Stimulated activated CD8-positive, alpha-beta memory T cell treated with anti-CD3 and anti-CD28 coated beads, Interleukin-2, amount 100 ng/mL, for 48 hours (primary cell): Measurements from ENCODE around the gene RPS23.

Experiments
- DNase-seq, 2 donors: peaks; one replicate each; pipeline ENCODE4 v3.0.0-alpha.2; 2020; ENCODE audit warnings: low read depth in 2 of 2

Gene RPS23

DNA sequence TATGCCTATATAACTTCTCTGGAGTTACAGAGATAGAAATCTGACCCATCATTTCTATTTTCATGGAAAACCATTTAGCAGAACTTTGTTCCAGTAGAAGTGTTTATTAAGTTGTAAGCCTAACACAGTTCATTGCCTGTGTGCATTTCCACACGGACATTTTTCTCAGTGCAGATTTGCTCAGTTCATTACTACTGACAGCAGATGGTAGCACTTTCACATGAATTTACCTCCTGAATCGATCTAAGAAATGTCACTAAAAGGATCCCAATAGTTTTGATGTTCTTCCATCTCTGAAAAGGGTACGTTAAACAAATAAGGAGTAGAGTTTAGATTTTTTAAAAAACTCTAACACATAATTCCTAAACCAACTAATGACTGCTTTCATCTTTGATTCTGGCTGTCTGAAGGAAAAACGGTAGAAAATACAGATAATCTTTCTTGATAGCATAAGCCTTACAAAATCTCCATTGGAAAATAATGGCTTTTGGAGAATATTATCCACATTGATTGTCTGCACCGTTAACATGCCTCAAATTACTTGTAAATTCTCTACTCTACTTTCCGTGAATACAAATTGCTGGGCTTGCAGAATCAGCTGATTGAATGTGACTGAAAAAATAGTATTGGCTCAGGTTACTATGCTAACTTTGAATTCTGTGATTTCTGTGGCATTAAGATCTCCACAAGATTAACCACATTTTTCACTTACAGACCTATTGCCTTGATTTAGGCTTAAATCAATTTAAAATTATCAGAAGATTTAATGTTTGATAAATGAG is 33.1 kb downstream of the RPS23 start:
- no peak for DNase-seq

DNA sequence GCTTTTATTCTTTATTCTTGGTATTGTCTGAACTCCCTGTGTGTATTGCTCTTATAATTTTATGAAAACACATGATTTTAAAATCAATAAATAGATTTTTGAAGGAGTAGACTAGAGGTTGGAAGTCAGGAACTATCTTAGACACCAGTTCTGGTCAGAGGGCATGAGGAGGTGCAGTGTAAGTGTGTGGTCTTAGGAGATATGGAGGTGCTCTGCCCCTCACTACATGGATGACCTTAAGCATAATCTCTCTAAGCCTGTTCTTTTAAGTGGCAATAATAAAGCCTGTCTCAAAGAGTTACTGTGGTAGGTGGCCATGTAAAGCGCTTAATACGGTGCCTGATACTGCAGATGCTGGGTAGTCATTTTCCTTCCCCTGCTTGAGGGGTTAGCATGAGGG is 34.0 kb downstream of the RPS23 start:
- no peak for DNase-seq

DNA sequence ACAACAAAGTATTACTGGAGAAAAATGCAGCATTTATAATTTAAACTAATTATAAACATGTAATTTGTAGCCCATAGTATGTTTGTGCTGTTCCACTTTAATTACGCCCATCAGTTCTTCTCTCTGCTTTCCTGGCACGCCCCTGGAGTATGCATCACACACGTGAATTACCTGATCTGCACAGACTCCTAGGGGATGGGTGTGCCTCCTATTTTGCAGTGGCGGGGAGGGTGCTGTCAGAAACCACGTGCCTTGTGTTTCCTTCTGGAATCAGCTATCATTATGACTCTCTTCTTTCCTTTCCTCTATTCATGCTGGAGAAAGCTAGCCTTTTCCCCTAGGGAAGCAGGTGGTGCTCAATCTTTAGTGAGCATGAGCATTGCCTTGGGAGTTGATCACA is 43.3 kb downstream of the RPS23 start:
- DNase-seq: no peak

DNA sequence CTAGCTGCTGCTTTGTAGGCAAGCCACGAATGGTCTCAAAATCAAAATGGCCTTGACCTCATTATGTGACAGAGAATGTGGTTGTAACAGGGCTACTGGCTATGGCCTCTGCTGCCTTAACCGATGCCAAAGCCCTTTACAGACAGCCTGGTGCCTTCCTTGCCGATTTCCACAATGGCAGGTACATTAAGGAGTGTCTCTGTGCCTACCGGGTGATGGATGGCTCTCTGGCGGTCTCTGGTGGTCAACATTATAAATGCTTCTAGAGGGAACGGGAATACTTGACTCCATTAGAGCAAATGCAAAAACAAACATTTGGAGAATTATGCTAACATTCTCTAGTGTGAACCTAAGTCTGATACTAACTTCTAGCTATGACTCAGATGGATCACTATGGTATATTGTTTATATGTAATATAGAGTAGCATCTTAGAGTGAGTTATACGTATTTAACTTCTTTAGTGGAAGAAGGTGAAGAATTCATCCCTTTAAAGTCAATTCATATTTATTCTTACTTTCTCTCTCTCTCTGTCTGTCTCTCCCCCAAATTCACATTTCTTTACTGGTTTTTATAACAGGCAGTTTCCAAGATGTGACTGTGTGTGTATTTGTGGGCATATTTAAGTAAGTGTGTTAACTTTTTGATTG is 52.5 kb downstream of the RPS23 start:
- peak; percentile 16 to 23 for DNase-seq
